ENCODE measurements around the gene ZMYND8. TPM values are rescaled to one million over a fixed set of nuclear protein-coding genes. Genes with fewer than 3 reads are reported as not detected.
"Not testable (repeated sequence)": the region's sequence is repeated elsewhere in the genome, so short reads cannot be mapped to it uniquely, and the experiment has no call there.

ZMYND8 gene
- polyA plus RNA-seq, 4 donors, result 9.2 to 27.1 (median 16.3) TPM

DNA sequence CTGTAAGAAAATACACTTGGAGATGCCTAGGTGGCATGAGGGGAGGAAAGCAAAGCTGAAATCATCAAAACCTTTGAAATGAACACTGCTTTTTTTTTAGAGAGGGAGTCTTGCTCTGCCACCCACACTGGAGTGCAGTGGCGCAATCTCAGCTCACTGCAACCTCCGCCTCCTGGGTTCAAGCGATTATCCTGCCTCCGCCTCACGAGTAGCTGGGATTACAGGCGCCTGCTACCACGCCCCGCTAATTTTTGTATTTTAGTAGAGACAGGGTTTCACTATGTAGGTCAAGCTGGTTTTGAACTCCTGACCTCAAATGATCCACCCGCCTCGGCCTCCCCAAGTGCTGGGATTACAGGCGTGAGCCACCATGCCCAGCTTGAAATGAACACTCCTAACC lies 111.3 kb downstream of the ZMYND8 start:
- not testable (repeated sequence) for H3K27ac ChIP-seq (ENCODE audit: low read depth in 1 of 3, low read length in 2 of 3); H3K4me3 ChIP-seq (ENCODE audit: low read depth in 1 of 3, low read length in 3 of 3); FAIRE-seq; H3K9me3 ChIP-seq (ENCODE audit: control insufficient read depth in 2 of 2, insufficient read depth in 1 of 2, low read depth in 1 of 2, low read length in 1 of 2); DNase-seq; H3K27me3 ChIP-seq (ENCODE audit: control insufficient read depth in 3 of 3, insufficient read depth in 3 of 3, low read length in 3 of 3)
- Histone ChIP-seq H3K36me3 (ENCODE audit: control insufficient read depth in 3 of 3, insufficient read depth in 2 of 3, low read depth in 1 of 3, low read length in 3 of 3) (peaks cover 19 to 55% (median 28%) of the 10 kb centered on the region in 3 donors), H3K4me1 (ENCODE audit: control insufficient read depth in 3 of 3, insufficient read depth in 2 of 3, low read depth in 1 of 3, low read length in 2 of 3) (peaks cover 0 to 22% (median 2%) of the 10 kb centered on the region in 3 donors)
- 92 to 97% (median 93%) methylated on average over 11 of the region's 11 CpGs for WGBS, 3 donors

DNA sequence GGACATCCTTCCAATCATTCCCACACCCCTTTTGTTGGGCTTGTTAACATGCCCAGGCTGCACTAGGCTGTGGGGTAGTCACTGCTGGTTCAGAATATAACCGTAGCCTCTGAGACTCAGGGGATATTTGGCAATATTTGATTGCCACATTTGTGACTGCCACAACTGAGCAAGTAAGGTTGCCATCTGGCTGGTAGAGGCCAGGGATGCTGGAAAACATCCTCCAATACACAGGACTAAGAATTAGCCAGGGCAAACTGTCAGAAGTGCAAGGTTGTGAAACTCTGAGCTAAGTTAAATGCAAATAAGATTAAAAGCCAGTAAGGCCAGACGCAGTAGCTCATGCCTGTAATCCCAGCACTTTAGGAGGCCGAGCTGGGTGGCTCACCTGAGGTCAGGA lies 112.0 kb downstream of the ZMYND8 start:
- 93 to 96% (median 94%) methylated on average over 3 of the region's 3 CpGs for WGBS, 3 donors
- Histone ChIP-seq H3K27ac (ENCODE audit: low read depth in 1 of 3, low read length in 2 of 3) (no peak overlapping the region), H3K4me1 (ENCODE audit: control insufficient read depth in 3 of 3, insufficient read depth in 2 of 3, low read depth in 1 of 3, low read length in 2 of 3) (peaks cover 0 to 16% (median 2%) of the 10 kb centered on the region in 3 donors), H3K4me3 (ENCODE audit: low read depth in 1 of 3, low read length in 3 of 3) (no peak overlapping the region), H3K36me3 (ENCODE audit: control insufficient read depth in 3 of 3, insufficient read depth in 2 of 3, low read depth in 1 of 3, low read length in 3 of 3) (peaks cover 21 to 54% (median 28%) of the 10 kb centered on the region in 3 donors), H3K27me3 (ENCODE audit: control insufficient read depth in 3 of 3, insufficient read depth in 3 of 3, low read length in 3 of 3) (no peaks in the 10 kb centered on the region), H3K9me3 (ENCODE audit: control insufficient read depth in 2 of 2, insufficient read depth in 1 of 2, low read depth in 1 of 2, low read length in 1 of 2) (no peaks in the 10 kb centered on the region)
- FAIRE-seq (no peak), DNase-seq (no peak)

GRCh38 chr20:47243532-47244305 lies 112.8 kb downstream of the ZMYND8 start:
- H3K36me3 ChIP-seq (ENCODE audit: control insufficient read depth in 3 of 3, insufficient read depth in 2 of 3, low read depth in 1 of 3, low read length in 3 of 3), result peaks cover 21 to 60% (median 28%) of the 10 kb centered on the region in 3 donors
- H3K4me1 ChIP-seq (ENCODE audit: control insufficient read depth in 3 of 3, insufficient read depth in 2 of 3, low read depth in 1 of 3, low read length in 2 of 3), result peaks cover 0 to 12% (median 2%) of the 10 kb centered on the region in 3 donors
- no peak for FAIRE-seq
- no peaks in the 10 kb centered on the region for H3K27me3 ChIP-seq (ENCODE audit: control insufficient read depth in 3 of 3, insufficient read depth in 3 of 3, low read length in 3 of 3)
- no peak for DNase-seq
- no peak overlapping the region for H3K27ac ChIP-seq (ENCODE audit: low read depth in 1 of 3, low read length in 2 of 3)
- no peak overlapping the region for H3K4me3 ChIP-seq (ENCODE audit: low read depth in 1 of 3, low read length in 3 of 3)
- H3K9me3 ChIP-seq (ENCODE audit: control insufficient read depth in 2 of 2, insufficient read depth in 1 of 2, low read depth in 1 of 2, low read length in 1 of 2), result no peaks in the 10 kb centered on the region
- WGBS, 3 donors, result 92 to 95% (median 92%) methylated on average over 3 of the region's 3 CpGs

DNA sequence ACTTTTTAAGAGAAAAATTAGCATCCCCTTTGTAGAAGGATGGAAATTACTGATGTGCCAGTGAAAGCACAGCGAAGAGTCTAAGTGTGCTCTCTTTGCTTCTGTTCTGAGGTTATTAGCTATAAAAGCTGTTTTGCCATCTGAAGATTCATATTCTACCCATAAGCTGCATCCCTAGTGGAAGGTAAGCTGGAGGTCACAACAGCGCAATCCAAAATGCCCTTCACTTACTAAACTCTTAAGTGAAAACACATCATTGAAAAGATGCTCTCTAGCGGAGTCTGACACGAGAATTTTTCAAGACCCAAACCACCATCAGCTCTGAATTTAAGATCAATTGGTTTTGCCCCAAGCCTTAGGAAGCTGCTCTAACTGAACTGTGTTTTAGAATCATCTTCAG lies 113.5 kb downstream of the ZMYND8 start:
- H3K4me1 ChIP-seq (ENCODE audit: control insufficient read depth in 3 of 3, insufficient read depth in 2 of 3, low read depth in 1 of 3, low read length in 2 of 3), result peaks cover 0 to 12% (median 2%) of the 10 kb centered on the region in 3 donors
- H3K27ac ChIP-seq (ENCODE audit: low read depth in 1 of 3, low read length in 2 of 3), result no peak overlapping the region
- peaks cover 21 to 57% (median 28%) of the 10 kb centered on the region in 3 donors for H3K36me3 ChIP-seq (ENCODE audit: control insufficient read depth in 3 of 3, insufficient read depth in 2 of 3, low read depth in 1 of 3, low read length in 3 of 3)
- 95 to 98% (median 96%) methylated on average over 4 of the region's 4 CpGs for WGBS, 3 donors
- no peak for DNase-seq
- FAIRE-seq, result no peak
- H3K27me3 ChIP-seq (ENCODE audit: control insufficient read depth in 3 of 3, insufficient read depth in 3 of 3, low read length in 3 of 3), result no peaks in the 10 kb centered on the region
- H3K9me3 ChIP-seq (ENCODE audit: control insufficient read depth in 2 of 2, insufficient read depth in 1 of 2, low read depth in 1 of 2, low read length in 1 of 2), result no peaks in the 10 kb centered on the region
- H3K4me3 ChIP-seq (ENCODE audit: low read depth in 1 of 3, low read length in 3 of 3), result no peak overlapping the region

GRCh38 chr20:47241345-47241781 lies 115.1 kb downstream of the ZMYND8 start:
- 69 to 73% (median 70%) methylated on average over 8 of the region's 8 CpGs for WGBS, 3 donors
- Histone ChIP-seq H3K27me3 (ENCODE audit: control insufficient read depth in 3 of 3, insufficient read depth in 3 of 3, low read length in 3 of 3) (no peaks in the 10 kb centered on the region), H3K27ac (ENCODE audit: low read depth in 1 of 3, low read length in 2 of 3) (peak overlapping the region in 1 of 3 donors; percentile 59), H3K36me3 (ENCODE audit: control insufficient read depth in 3 of 3, insufficient read depth in 2 of 3, low read depth in 1 of 3, low read length in 3 of 3) (peaks cover 18 to 57% (median 21%) of the 10 kb centered on the region in 3 donors), H3K9me3 (ENCODE audit: control insufficient read depth in 2 of 2, insufficient read depth in 1 of 2, low read depth in 1 of 2, low read length in 1 of 2) (no peaks in the 10 kb centered on the region), H3K4me1 (ENCODE audit: control insufficient read depth in 3 of 3, insufficient read depth in 2 of 3, low read depth in 1 of 3, low read length in 2 of 3) (peaks cover 0 to 12% (median 2%) of the 10 kb centered on the region in 3 donors), H3K4me3 (ENCODE audit: low read depth in 1 of 3, low read length in 3 of 3) (no peak overlapping the region)
- DNase-seq (peak; percentile 16 to 67), FAIRE-seq (no peak)

DNA sequence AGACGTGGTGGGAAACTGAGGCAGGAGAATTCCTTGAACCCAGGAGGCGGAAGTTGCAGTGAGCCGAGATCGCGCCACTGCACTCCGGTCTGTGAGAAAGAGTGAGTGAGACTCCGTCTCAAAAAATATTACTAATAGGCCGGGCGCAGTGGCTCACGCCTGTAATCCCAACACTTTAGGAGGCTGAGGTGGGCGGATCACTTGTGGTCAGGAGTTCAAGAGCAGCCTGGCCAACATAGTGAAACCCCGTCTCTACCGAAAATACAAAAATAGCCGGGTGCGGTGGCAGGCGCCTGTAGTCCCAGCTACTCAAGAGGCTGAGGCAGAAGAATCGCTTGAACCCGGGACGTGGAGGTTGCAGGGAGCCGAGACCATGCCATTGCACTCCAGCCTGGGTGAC lies 116.4 kb downstream of the ZMYND8 start:
- H3K9me3 ChIP-seq (ENCODE audit: control insufficient read depth in 2 of 2, insufficient read depth in 1 of 2, low read depth in 1 of 2, low read length in 1 of 2); FAIRE-seq; H3K27me3 ChIP-seq (ENCODE audit: control insufficient read depth in 3 of 3, insufficient read depth in 3 of 3, low read length in 3 of 3); DNase-seq; H3K27ac ChIP-seq (ENCODE audit: low read depth in 1 of 3, low read length in 2 of 3); H3K4me3 ChIP-seq (ENCODE audit: low read depth in 1 of 3, low read length in 3 of 3): not testable (repeated sequence)
- Histone ChIP-seq H3K36me3 (ENCODE audit: control insufficient read depth in 3 of 3, insufficient read depth in 2 of 3, low read depth in 1 of 3, low read length in 3 of 3) (peaks cover 11 to 59% (median 27%) of the 10 kb centered on the region in 3 donors), H3K4me1 (ENCODE audit: control insufficient read depth in 3 of 3, insufficient read depth in 2 of 3, low read depth in 1 of 3, low read length in 2 of 3) (peaks cover 0 to 12% (median 2%) of the 10 kb centered on the region in 3 donors)
- 98 to 99% (median 98%) methylated on average over 20 of the region's 20 CpGs for WGBS, 3 donors

- no peaks in the 10 kb centered on the region for H3K27me3 ChIP-seq (ENCODE audit: control insufficient read depth in 3 of 3, insufficient read depth in 3 of 3, low read length in 3 of 3)
- no peaks in the 10 kb centered on the region for H3K9me3 ChIP-seq (ENCODE audit: control insufficient read depth in 2 of 2, insufficient read depth in 1 of 2, low read depth in 1 of 2, low read length in 1 of 2)
- no peak for DNase-seq
- H3K27ac ChIP-seq (ENCODE audit: low read depth in 1 of 3, low read length in 2 of 3), result no peak overlapping the region
- FAIRE-seq, result no peak
- H3K36me3 ChIP-seq (ENCODE audit: control insufficient read depth in 3 of 3, insufficient read depth in 2 of 3, low read depth in 1 of 3, low read length in 3 of 3), result peaks cover 11 to 57% (median 27%) of the 10 kb centered on the region in 3 donors
- no peak overlapping the region for H3K4me3 ChIP-seq (ENCODE audit: low read depth in 1 of 3, low read length in 3 of 3)
- 93 to 96% (median 94%) methylated on average over 6 of the region's 6 CpGs for WGBS, 3 donors
- peaks cover 0 to 12% (median 2%) of the 10 kb centered on the region in 3 donors for H3K4me1 ChIP-seq (ENCODE audit: control insufficient read depth in 3 of 3, insufficient read depth in 2 of 3, low read depth in 1 of 3, low read length in 2 of 3)
Measured at GRCh38 chr20:47239719-47240067, 116.8 kb downstream of the ZMYND8 start.

- WGBS, 3 donors, result 96 to 98% (median 97%) methylated on average over 51 of the region's 51 CpGs
- FAIRE-seq (no peak), DNase-seq (no peak)
- Histone ChIP-seq H3K9me3 (ENCODE audit: control insufficient read depth in 2 of 2, insufficient read depth in 1 of 2, low read depth in 1 of 2, low read length in 1 of 2) (no peaks in the 10 kb centered on the region), H3K4me3 (ENCODE audit: low read depth in 1 of 3, low read length in 3 of 3) (no peak overlapping the region), H3K36me3 (ENCODE audit: control insufficient read depth in 3 of 3, insufficient read depth in 2 of 3, low read depth in 1 of 3, low read length in 3 of 3) (peaks cover 11 to 59% (median 21%) of the 10 kb centered on the region in 3 donors), H3K27me3 (ENCODE audit: control insufficient read depth in 3 of 3, insufficient read depth in 3 of 3, low read length in 3 of 3) (no peaks in the 10 kb centered on the region), H3K27ac (ENCODE audit: low read depth in 1 of 3, low read length in 2 of 3) (no peak overlapping the region), H3K4me1 (ENCODE audit: control insufficient read depth in 3 of 3, insufficient read depth in 2 of 3, low read depth in 1 of 3, low read length in 2 of 3) (peaks cover 0 to 12% (median 2%) of the 10 kb centered on the region in 3 donors)
Measured at GRCh38 chr20:47238780-47239718, 117.5 kb downstream of the ZMYND8 start.
